HG02973 (cell line): Measurements from ENCODE around the gene CMPK2.
"Not testable (repeated sequence)": the region's sequence is repeated elsewhere in the genome, so short reads cannot be mapped to it uniquely, and the experiment has no call there.

Experiments used
- ATAC-seq: cut with Tn5 transposase; IDR thresholded peaks from one replicate; pipeline ENCODE4 v1.9.1; 2021; ENCODE audit warnings: moderate library complexity; ENCODE audit not compliant: unreplicated experiment

Gene CMPK2, protein sequence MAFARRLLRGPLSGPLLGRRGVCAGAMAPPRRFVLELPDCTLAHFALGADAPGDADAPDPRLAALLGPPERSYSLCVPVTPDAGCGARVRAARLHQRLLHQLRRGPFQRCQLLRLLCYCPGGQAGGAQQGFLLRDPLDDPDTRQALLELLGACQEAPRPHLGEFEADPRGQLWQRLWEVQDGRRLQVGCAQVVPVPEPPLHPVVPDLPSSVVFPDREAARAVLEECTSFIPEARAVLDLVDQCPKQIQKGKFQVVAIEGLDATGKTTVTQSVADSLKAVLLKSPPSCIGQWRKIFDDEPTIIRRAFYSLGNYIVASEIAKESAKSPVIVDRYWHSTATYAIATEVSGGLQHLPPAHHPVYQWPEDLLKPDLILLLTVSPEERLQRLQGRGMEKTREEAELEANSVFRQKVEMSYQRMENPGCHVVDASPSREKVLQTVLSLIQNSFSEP

DNA sequence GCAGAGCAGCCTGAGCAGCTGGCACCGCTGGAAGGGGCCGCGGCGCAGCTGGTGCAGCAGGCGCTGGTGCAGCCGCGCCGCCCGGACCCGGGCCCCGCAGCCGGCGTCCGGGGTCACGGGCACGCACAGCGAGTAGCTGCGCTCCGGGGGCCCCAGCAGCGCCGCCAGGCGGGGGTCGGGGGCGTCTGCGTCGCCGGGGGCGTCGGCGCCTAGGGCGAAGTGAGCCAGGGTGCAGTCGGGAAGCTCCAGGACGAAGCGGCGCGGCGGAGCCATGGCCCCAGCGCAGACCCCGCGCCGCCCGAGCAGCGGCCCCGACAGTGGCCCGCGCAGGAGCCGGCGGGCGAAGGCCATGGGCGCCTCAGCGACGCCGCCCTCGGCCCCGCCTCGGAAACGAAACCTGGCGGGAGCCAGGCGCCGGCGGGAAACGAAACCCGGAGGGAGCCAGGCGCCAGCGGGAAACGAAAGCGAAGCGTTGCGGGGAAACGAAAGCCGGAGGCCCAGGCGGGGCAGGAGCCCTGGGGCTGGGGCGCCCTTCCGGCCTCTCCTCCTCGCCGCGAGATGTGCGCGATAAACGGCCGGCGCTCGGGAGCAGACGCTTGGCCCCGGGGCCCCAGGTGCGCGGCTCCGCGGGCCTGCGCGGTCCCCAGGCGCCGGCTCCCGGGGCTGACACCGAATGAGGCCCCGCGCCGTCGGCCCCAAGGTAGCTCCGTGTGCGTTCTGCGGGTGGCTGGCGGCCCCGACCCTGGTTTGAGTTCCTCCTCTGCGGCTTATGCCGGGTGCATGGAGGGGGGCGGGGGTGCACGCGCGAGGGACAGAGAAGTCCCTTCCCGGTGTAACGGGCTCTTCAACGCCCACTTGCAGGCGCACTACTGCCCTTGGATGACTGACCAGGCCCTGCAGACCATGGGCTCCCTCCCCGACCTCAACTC, at the start of gene CMPK2:
Gene CMPK2, minus strand, starts transcription at position 562 of the 929 bp plus-strand sequence. Its CDS starts 211 bp downstream, at position 351.
- ATAC-seq, result peak; percentile 80

DNA sequence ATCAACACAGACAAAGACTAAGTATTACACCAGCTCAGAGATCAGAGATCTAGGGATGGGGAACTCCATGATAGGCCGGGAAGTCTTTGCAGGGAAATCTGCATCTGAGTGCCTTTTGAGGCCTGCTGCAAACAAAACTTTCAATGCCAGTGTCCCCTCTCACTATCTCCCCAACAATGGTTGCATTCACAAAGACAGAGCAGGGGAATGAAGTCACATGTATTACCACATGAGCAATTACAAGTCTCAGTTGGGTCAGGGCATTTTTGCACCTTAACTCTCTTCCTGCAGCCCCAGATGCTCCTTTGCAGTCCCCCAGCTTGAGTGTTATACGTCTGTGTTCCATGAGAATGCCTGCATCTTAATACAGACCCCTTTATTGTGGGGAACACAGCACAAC, 49.7 kb upstream of the CMPK2 start:
- no peak for ATAC-seq

DNA sequence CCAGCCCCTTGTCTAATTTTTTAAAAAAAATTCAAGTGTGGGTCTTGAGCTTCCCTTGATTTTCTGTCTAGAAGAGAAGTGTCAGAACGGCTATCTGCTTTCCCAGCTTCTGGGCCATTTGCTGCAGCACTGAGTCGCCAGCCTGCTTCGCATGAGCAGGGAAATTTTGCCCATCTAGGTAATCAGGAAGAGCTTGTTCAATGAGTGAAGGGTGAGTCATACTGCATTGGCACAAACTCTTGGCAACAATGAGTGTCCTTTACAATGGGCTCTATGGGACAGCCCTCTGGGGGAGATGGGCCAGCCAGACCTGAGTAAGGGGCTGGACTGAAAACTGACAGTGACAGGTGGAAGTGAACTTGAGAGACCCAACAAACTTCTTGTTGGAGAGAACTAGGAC, 49.1 kb upstream of the CMPK2 start:
- no peak for ATAC-seq

DNA sequence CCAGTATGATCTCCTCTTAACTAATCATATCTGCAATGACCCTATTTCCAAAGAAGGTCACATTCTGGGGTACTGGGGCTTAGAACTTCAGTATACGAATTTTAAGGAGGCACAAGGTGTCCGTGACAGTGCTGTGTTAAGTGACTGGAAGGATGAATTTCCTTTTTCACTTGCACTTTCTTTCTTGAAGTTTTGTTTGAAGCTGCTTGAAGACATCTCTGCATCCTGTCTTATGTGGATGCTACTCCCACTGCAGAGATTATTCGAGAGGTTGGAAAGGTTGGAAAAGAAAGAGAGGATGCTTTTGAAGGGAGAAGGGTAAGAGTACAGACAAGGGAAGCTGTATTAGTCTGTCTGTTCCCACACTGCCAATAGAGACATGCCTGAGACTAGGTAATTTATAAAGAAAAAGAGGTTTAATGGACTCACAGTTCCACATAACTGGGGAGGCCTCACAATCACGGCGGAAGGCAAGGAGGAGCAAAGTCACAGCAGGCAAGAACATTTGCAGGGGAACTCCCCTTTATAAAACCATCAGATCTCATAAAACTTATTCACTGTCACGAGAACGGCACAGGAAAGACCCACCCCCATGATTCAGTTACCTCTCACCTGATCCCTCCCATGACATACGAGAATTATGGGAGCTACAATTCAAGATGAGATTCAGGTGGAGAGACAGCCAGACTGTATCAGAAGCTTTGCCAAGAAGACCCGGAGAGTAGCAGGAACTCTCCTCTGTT, 47.9 kb upstream of the CMPK2 start:
- ATAC-seq, result no peak

DNA sequence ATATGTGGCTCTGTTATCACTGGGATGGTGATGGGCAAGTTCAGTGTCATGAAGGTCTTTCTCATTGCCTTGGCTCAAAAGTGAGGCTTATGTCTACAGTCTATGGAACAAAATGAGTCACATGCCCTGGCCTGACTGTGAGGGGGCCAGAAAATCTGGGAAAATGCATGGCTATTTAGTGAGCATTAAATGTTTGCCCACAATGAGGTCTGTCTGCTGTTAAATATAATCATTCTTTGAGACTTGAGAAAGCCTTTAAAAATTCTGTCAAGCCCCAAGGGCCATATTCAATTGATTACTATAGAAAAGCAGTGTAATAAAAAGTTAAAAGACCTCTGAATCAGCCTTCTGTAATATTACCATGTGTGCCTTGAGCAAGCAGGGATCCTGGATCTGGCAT, 46.0 kb upstream of the CMPK2 start:
- no peak for ATAC-seq

DNA sequence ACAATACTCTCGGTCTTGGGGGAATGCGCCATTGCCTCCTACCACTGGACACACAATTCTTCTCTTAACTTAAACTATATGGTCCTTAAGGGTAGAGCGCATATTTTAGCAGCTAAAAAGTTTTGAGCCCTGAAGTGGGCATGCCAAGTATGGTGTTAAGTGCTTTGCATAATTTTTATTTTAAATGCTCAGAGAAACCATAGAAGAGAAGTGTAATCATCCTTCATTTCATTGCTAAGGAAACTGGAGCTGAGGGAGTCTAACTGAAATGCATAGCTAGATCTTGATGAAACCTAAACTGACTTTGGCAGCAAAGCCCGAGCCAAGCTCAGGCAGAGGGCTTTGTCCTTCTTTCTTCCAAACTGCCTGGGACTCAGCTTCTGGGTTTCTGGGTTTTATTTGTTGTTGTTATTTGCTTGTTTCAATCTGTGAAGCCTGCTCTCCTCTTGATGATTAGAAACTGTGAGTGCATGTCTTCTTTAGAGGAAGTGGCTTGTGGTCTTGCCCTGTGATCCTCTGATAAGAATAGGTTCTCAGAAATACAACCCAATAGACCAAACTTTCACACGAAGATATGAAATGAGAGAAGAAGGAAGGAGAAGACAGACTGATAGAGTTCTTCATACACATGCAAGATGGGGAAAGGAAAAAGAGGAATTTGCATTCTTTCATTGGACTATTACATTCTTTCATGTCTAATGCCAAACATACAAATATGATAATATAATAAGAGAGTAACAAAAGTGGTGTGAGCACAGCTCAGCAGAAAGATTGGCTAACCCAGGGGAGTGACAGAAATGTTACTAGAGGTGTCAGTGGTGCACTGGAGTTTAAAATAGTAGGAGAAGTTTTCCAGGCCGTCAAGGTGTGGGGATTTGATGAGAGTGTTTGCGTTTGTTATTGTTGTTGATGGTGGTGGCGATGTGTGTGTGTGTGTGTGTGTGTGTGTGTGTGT, 44.0 kb upstream of the CMPK2 start:
- ATAC-seq, result peak; percentile 97

DNA sequence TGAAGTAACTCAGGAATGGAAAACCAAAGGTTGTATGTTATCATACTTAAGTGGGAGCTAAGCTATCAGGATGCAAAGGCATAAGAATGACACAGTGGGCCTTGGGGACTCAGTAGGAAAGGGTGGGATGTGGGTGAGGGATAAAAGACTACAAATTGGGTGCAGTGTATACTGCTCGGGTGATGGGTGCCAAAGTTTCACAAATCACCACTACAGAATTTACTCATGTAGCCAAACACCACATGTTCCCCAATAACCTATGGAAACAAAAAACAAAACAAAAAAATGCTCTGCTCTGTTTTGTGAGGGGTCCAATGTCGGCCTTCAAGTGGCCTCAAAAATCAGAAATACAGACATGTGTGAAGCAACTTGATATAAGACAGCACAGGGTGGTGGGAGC, 42.6 kb upstream of the CMPK2 start:
- no peak for ATAC-seq

DNA sequence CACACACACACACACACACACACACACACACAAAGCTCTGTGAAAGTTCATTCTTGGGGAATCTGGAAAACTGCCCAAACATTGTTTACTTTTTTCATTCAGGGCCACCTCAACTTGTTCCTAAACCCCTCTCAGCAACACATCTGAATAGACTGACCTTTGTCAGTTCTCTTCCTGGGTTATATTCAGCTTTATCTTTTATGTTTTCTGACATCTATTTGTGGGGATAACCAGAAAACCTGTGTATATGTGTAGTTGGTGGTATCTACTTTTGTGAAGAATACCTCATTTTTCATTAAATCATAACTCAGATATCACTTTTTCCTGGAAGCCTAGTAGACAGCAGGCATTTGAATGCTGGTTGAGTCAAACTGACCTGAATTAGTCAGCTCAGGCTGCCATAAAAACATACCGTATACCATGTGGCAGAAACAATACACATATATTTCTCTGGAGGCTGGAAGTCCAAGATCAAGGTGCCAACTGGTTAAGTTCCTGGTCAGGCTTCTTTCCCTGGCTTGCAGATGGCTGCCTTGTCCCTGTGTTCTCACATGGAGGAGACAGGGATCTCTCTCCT, 40.5 kb upstream of the CMPK2 start:
- ATAC-seq, result no peak

DNA sequence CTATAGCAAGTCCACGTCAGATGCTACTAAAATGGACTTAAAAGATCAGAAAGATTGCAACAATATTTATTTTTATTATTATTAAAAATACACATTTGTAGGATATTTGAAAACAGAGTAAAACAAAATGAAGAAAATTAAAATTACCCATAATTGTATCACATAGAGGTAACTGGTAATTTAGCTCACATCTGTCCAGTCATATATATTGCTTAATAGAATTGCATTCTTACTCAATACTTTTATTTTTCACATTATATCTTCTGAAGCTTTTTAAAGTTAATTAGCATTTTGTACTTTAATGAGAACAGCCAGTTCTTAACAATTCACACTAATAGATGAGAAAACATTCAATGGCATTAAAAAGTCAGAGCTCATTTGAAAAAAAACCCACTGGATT, 40.0 kb upstream of the CMPK2 start:
- no peak for ATAC-seq

DNA sequence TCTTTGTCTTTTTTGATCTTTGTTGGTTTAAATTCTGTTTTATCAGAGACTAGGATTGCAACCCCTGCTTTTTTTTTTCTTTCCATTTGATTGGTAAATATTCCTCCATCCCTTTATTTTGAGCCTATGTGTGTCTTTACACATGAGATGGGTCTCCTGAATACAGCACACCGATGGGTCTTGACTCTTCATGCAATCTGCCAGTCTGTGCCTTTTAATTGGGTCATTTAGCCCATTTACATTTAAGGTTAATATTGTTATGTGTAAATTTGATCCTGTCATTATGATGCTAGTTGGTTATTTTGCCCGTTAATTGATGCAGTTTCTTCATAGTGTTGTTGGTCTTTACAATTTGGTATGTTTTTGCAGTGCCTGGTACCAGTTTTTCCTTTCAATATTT, 36.9 kb upstream of the CMPK2 start:
- not testable (repeated sequence) for ATAC-seq

DNA sequence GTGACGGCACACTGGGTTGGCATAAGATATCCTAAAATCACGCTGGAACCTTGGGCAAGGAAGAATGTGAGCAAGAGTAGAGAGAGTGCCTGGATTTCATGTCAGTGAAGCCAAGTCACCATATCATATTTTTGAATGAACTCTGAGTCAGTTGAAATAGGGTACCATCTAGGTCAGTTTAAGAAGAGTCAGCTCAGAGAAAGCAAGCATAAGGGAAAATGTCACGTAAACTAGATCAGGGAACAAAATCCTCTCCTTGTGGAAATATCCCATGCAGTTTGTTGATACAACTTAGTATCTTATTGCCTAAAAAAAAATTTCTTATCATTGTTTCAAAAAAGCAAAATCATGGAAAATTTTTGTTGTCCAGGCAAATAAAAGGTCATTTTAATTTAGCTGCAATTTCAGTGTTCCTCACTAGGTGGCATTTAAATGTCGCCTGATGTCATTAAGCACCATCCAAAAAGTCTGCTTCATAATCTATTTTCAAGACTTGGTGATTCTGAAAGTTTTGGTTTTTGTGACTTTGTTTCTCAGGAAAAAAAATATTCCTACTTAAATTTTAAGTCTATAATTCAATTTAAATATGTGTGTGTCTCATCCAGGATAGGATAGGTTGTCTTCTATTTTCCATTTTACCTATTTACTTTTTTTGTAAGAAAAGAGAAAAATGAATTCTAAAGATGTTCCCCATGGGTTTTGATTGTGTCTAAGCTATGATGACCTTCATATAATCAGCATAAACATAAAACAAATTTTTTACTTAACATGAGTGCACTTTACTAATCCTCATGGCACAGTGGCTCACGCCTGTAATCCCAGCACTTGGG, 31.4 kb upstream of the CMPK2 start:
- no peak for ATAC-seq

DNA sequence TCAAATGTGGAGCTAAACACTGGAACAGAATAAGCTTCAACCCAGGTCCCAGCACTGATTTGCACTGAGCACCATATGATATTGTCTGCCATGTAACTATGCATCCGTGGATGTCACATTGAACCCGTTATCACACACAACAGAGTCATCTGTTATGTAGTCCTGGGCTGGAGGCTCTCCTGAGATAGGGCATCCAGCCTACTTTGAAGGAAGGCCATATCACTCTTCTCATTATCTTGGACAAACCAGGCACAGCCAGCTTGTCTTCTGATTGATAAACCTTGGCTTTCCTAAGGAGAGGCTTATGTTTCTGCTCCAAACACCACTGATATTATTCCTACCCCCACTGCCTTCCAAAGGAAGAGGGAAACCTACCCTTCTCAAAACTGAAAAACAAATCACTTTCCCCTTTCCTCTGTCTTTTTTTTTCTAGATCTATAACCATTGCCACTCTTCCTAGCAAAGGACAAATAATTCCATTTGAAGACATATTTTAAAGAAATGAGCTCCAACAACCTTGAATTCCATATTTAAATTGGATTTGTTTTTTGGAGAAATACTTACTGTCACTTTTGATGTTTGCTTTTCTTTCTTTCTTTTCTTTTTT, 28.3 kb upstream of the CMPK2 start:
- ATAC-seq, result no peak

DNA sequence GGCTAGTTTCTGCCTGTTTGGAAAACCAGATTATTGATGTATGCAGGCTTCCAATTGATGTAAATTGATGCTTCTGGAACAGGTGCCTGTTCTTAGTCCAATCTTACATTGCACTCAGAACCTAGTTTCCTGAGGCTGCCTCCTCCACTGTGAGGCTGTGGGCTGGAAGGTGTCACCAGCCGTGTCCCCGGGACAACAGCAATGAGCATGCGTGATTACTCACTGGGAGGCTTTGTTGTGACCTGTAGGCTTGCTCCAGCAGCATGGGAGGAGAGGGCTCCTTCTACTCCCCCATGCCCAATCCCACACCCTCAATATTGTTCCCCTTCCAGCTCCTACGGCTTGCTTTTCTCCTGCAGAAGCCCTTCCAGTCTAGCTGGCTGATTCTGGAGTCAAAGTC, 23.0 kb upstream of the CMPK2 start:
- no peak for ATAC-seq

DNA sequence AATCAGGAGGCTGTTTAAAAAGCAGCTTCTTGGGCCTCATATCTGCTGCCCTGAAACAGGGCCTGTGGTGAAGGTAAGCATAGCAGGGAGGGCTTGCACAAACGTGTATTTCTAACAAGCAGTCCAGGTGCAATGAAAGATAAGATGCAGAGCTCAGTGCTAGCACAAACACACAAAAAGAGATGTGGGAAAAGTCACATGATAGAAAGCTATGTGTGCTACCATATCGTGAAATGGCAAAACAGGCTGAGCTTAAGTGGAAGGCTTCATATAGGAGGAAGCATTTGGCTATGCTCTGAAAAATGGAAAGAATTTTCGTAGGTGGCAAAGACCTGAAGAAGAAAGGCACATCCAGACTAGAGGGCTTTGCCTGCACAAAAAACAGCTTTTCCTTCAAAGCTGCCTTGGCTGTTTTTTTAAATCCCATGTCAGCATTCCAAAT, 22.1 kb upstream of the CMPK2 start:
- no peak for ATAC-seq

DNA sequence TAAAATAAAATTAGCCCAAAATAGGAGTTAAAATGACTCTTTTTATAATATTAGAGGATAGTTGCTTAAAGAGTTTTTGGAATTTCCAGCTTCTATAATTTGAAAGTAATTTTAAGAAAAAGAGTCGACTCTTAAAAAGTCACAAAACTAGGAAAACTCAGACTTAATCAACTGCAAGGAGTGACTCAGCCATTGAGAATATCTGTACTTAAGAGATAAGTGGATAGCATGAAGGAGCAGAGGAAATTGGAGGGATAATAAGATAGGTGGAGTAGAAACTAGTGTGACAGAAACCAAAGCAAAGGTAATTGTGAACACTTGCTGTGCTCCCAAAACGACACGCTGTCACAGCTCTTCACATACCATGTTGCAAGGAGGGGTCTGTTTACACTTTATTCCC, 20.3 kb upstream of the CMPK2 start:
- no peak for ATAC-seq

DNA sequence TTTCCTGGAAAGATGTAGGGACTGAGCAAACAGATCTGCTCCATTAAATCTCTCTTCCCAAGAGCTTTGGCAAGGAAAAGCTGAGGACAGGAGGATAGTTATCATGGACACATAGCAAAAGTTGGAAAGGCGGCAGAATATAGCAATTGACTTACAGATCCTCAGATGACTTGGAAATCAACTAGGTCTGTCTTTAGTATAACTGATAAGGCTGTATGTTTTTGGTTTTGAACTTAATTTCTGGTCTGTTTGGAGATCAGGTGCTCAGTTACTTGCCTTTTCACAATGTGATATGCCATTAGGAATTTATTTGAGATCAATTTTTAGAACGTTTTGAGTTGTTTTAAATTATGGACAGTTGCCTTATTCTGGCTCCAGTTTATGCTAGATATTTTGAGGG, 19.8 kb upstream of the CMPK2 start:
- no peak for ATAC-seq

DNA sequence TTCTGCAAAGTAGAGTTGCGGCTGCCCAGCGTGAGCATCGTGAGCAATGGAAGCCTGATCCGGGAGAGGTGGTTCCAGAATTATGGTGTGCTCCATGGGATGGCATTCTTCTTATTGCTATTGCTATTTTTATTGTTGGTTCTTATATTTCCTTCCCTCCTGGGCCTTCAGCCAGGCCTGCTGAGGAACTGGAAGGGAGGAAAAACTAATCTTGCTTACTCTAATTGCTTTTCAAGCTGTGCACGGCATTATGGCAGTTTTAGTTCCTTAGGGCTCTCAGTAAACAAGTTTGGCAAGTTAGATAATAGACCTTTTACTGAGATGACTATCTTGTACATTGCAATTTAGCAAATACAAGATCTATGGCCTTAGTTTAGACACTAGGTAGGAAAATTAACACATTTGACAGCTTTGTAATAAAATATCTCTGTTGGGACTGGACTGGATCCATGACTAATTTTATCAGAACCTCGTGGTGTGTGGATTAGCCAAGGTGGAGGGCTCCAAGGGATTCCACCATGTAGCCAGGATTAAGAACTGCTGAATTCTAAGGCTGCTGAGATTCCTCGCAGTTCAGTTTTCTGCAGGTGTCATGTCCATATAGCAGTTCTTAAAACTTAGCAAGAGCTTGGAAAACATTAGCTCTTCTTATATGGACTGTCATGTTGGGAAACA, 17.9 kb upstream of the CMPK2 start:
- no peak for ATAC-seq

DNA sequence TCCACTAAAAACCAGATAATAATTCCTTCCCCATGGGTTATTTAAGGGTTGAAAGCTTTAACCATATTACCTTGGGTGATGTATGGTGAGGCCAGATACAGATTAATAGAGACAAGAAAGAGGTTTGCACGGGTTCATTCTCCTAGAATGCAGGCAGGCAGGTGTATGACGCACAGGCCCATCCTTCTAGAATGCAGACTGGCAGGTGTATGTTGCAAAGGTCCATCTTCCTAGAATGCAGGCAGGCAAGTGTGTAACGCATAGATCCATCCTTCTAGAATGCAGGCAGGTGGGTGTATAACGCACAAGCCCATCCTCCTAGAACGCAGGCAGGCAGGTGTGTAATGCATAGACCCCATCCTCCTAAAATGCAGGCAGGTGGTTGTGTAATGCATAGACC, 15.8 kb upstream of the CMPK2 start:
- ATAC-seq, result no peak
